CD4-positive, alpha-beta T cell (primary cell): ENCODE results near the gene SPOPL. TPM values are rescaled to one million over a fixed set of nuclear protein-coding genes. Genes with fewer than 3 reads are reported as not detected.

ENCODE experiments used
- ATAC-seq: fragments of 200-7000 bp; cut with Tn5 transposase; one replicate; pipeline ENCODE4 v1.10.0; 2022; ENCODE audit warnings: mild to moderate bottlenecking; ENCODE audit not compliant: poor library complexity
- CTCF ChIA-PET: fragments of 350-600 bp; sonication (Branson Sonifier 250); formaldehyde crosslinking; loops from one replicate; lab custom pipeline; 2021; ENCODE audit warnings: antibody characterized with exemption, inconsistent platforms; lab: Charles Lee
- POLR2A ChIA-PET: fragments of 350-600 bp; sonication (Branson Sonifier 250); formaldehyde crosslinking; loops from one replicate; lab custom pipeline; 2021; ENCODE audit warnings: antibody characterized with exemption, inconsistent platforms; lab: Charles Lee
- DNase-seq, 14 experiments: peaks; one replicate each; pipeline ENCODE4 v3.0.0-alpha.2; 2013 to 2020; ENCODE audit warnings: mixed read lengths in 2 of 14
- H3K27ac ChIP-seq, 2 donors: one replicate each; pipeline versions ENCODE4 v1.5.1 to v1.7.0; 2013; ENCODE audit warnings: low read length in 2 of 2, low read depth in 1 of 2, mild to moderate bottlenecking in 1 of 2
- H3K27me3 ChIP-seq, 2 experiments: 1 replicate in 1 of 2; 2 replicates in 1 of 2; pipeline versions ENCODE4 v1.6.1 to v1.7.0; 2013; ENCODE audit warnings: low read length in 2 of 2, control low read depth in 1 of 2, mild to moderate bottlenecking in 1 of 2, moderate library complexity in 1 of 2; ENCODE audit not compliant: insufficient read depth in 2 of 2, control insufficient read depth in 1 of 2
- H3K36me3 ChIP-seq: one replicate; pipeline ENCODE4 v1.6.1; 2013; ENCODE audit warnings: low read length, control low read depth; ENCODE audit not compliant: insufficient read depth
- H3K4me1 ChIP-seq: one replicate; pipeline ENCODE4 v1.6.1; 2013; ENCODE audit warnings: low read length, control low read depth; ENCODE audit not compliant: insufficient read depth
- H3K4me3 ChIP-seq: one replicate; pipeline ENCODE4 v1.5.1; 2013; ENCODE audit warnings: mild to moderate bottlenecking, low read length, moderate library complexity
- H3K9me3 ChIP-seq, 2 experiments: 1 replicate in 1 of 2; 2 replicates in 1 of 2; pipeline versions ENCODE4 v1.6.1 to v1.7.0; 2013; ENCODE audit warnings: low read length in 2 of 2, mild to moderate bottlenecking in 2 of 2, control low read depth in 1 of 2, moderate library complexity in 1 of 2; ENCODE audit not compliant: control insufficient read depth in 1 of 2, insufficient read depth in 1 of 2
- H3K27ac Mint-ChIP-seq: one replicate; pipeline ENCODE4 v1.8.0; 2020; ENCODE audit warnings: mixed read lengths
- H3K27me3 Mint-ChIP-seq: one replicate; pipeline ENCODE4 v1.8.0; 2021; ENCODE audit warnings: mixed read lengths
- H3K36me3 Mint-ChIP-seq: one replicate; pipeline ENCODE4 v1.8.0; 2021; ENCODE audit warnings: low read depth, mixed read lengths
- H3K4me1 Mint-ChIP-seq: one replicate; pipeline ENCODE4 v1.8.0; 2021; ENCODE audit warnings: low read depth, mixed read lengths
- H3K4me3 Mint-ChIP-seq: one replicate; pipeline ENCODE4 v1.8.0; 2020; ENCODE audit warnings: mild to moderate bottlenecking, mixed read lengths
- H3K9me3 Mint-ChIP-seq: one replicate; pipeline ENCODE4 v1.8.0; 2020; ENCODE audit warnings: mixed read lengths
- intact Hi-C, 2 experiments: fragments of 100-400 bp; cut with DNase I in 1 of 2; cut with micrococcal nuclease in 1 of 2; formaldehyde crosslinking; loops; one replicate each; pipeline versions ENCODE4 v1.15.1 to v1.9.0; 2023 to 2025; cut with DNase I, micrococcal nuclease
- total RNA-seq, 174 experiments: library from RNA in 2 of 174; stranded (reverse) in 2 of 174; gene quantifications; one replicate each; pipeline ENCODE4 v1.2.3 and lab custom pipeline; 2021 to 2026
- TF ChIP-seq, protein P1 (sequence below): fragments of 200-600 bp; IDR thresholded peaks from one replicate; pipeline ENCODE4 v1.8.0; 2022; ENCODE audit warnings: antibody characterized with exemption, mild to moderate bottlenecking

The SPOPL gene
- total RNA-seq, 2 experiments from 2014 or later, result 12.0 to 13.2 TPM

DNA sequence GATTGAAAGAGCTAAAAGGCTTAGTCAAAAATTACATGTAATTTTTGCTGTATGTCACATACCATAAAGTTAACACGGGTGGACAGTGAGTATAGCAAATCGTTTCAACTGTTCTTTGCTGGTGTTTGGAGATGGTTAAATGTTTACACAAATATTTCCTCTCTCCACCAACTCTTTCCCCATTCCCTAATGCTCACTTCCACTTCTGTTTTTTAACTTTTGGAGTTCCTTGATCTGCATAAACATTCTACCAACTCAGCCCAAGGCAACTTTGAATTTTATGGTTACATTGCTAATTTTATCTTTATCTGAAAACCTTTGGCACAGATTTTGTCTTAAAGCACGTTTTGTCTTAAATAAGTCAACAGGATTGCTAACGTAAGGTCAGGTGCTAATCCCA is 1.9 kb upstream of the SPOPL start:
- Mint-ChIP-seq H3K9me3 (no peaks in the 10 kb centered on the region), H3K4me1 (peaks cover 32% of the 10 kb centered on the region), H3K27ac (no peak overlapping the region), H3K36me3 (peaks cover 10% of the 10 kb centered on the region), H3K27me3 (no peaks in the 10 kb centered on the region), H3K4me3 (peak overlapping the region; percentile 99)
- no peak overlapping the region for H3K27ac ChIP-seq
- H3K4me1 ChIP-seq, result peaks cover 22% of the 10 kb centered on the region
- H3K27me3 ChIP-seq, result no peaks in the 10 kb centered on the region
- intact Hi-C loops, result no loop called here
- ATAC-seq, result no peak
- H3K36me3 ChIP-seq, result no peaks in the 10 kb centered on the region
- no peak for DNase-seq
- CTCF ChIA-PET, result no interaction called here
- no peak overlapping the region for H3K4me3 ChIP-seq
- H3K9me3 ChIP-seq, result no peaks in the 10 kb centered on the region
- TF ChIP-seq, protein P1, sequence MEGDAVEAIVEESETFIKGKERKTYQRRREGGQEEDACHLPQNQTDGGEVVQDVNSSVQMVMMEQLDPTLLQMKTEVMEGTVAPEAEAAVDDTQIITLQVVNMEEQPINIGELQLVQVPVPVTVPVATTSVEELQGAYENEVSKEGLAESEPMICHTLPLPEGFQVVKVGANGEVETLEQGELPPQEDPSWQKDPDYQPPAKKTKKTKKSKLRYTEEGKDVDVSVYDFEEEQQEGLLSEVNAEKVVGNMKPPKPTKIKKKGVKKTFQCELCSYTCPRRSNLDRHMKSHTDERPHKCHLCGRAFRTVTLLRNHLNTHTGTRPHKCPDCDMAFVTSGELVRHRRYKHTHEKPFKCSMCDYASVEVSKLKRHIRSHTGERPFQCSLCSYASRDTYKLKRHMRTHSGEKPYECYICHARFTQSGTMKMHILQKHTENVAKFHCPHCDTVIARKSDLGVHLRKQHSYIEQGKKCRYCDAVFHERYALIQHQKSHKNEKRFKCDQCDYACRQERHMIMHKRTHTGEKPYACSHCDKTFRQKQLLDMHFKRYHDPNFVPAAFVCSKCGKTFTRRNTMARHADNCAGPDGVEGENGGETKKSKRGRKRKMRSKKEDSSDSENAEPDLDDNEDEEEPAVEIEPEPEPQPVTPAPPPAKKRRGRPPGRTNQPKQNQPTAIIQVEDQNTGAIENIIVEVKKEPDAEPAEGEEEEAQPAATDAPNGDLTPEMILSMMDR, result no peak
- POLR2A ChIA-PET, result no interaction called here

DNA sequence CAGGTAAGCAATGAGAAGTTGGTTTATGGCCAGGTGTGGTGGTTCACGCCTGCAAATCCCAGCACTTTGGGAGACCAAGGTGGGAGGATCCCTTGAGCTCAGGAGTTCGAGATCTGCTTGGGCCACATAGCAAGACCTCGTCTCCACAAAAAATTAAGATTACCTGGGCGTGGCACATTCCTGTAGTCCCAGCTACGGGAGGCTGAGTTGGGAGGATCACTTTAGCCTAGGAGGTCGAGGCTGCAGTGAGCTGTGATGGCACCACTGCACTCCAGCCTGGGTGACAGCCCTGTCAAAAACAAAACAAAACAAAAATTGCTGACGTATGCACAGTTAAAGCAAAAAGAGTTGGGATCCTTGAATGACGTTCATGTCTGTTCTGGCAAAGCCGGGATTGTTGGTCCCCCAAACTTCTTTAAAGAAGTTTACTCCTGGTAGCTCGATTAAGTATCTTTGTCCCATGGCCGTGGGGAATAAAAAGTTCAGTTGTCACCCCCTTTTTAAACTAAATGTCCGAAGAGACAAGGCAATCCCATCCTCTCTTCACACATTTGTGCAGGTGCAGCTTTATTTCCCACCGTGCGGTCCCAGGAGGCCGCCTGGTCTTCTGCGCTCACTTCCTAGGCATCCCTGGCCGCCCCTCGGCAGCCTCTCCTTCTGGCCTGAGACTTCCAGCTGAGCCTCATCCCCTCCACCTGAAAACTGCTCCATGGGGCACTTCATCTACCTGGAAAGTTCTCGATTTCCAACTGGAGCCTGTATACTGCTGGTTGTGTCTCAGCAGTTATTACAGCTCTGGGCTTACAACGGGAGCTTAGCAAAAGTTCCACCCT is 762 bp upstream of the SPOPL start:
- ChIA-PET POLR2A (no interaction called here), CTCF (no interaction called here)
- DNase-seq (peak in 1 of 14 experiments; percentile 8), ATAC-seq (peak; percentile 4)
- H3K36me3 ChIP-seq, result no peaks in the 10 kb centered on the region
- no peaks in the 10 kb centered on the region for H3K9me3 ChIP-seq
- no peak overlapping the region for H3K27ac ChIP-seq
- Mint-ChIP-seq H3K4me3 (peak overlapping the region; percentile 99), H3K4me1 (peaks cover 40% of the 10 kb centered on the region), H3K27ac (peak overlapping the region; percentile 50), H3K9me3 (no peaks in the 10 kb centered on the region), H3K27me3 (no peaks in the 10 kb centered on the region), H3K36me3 (peaks cover 10% of the 10 kb centered on the region)
- TF ChIP-seq, protein P1, result no peak
- intact Hi-C loops, result no loop called here
- H3K4me1 ChIP-seq, result peaks cover 22% of the 10 kb centered on the region
- peak overlapping the region; percentile 73 for H3K4me3 ChIP-seq
- no peaks in the 10 kb centered on the region for H3K27me3 ChIP-seq

DNA sequence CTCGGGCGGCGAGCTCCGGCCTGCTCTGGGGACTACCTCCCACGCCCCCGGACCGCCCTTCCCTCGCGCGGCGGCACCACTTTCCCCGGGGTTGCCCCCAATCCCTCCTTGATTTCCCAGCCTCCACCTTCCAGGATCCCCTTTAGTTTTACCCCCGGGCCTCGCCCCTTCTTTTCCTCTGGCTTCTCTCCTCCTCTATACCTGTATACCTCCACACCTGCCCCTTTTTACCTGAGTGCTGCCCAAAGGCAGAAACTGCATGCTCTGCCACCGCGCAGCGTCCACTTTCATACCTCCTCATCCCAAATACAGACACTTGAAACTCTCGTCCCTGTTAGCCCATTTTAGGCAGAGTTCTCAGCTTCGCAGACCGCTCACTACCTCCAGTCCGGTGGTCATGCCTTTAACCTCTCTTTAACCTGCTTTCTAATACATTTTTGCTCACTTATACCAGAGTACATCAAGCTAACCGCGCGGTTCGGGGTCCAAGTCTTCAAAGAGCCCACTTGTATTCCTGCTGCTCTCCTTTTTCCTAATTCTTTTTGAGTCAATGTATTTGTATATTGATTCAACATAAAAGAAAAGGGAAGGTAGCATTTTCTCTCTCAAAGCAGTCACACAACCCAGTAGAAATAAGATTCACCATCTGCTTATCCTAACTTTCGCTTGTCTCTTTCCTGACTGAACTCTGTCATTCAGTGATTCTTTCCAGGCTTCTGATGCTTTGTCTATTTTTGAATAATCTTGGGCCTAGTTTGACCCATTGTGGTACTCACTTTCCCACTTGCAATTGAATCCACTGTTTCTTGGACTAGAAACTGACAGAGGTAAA is 901 bp downstream of the SPOPL start:
- Mint-ChIP-seq H3K9me3 (no peaks in the 10 kb centered on the region), H3K27ac (peak overlapping the region; percentile 87), H3K36me3 (peaks cover 10% of the 10 kb centered on the region), H3K4me3 (peak overlapping the region; percentile 99), H3K27me3 (no peaks in the 10 kb centered on the region), H3K4me1 (peaks cover 54% of the 10 kb centered on the region)
- ATAC-seq (no peak), DNase-seq (peak in 2 of 14 experiments; percentile 7 to 28)
- H3K36me3 ChIP-seq, result no peaks in the 10 kb centered on the region
- H3K27ac ChIP-seq, result peak overlapping the region in 1 of 2 donors; percentile 24
- H3K27me3 ChIP-seq, result no peaks in the 10 kb centered on the region
- TF ChIP-seq, protein P1, result no peak
- ChIA-PET CTCF (no interaction called here), POLR2A (interaction anchor here (0.6 kb wide), 1 partner anchor 13 kb away, joined by 3 read pairs; no protein-coding TSS in a partner anchor)
- no peaks in the 10 kb centered on the region for H3K9me3 ChIP-seq
- intact Hi-C loops, result no loop called here
- peaks cover 22% of the 10 kb centered on the region for H3K4me1 ChIP-seq
- peak overlapping the region; percentile 72 for H3K4me3 ChIP-seq
